Measurements from ENCODE around the gene TRABD2B. TPM values are rescaled to one million over a fixed set of nuclear protein-coding genes. Genes with fewer than 3 reads are reported as not detected.
A peak's percentile ranks its signal among the peaks of the same experiment; 100 is the strongest.

Gene TRABD2B
- total and polyA plus RNA-seq, 7 donors: 0.08 to 0.76 (median 0.42) TPM

GRCh38 chr1:47759936-47760629 lies 237.1 kb downstream of the TRABD2B start:
- H3K27ac ChIP-seq: no peak overlapping the region
- no peaks in the 10 kb centered on the region for H3K4me1 ChIP-seq
- intact Hi-C loops (cut with DNase I): no loop called here
- H3K36me3 ChIP-seq (ENCODE audit: insufficient read depth in 1 of 2, low read depth in 1 of 2): no peaks in the 10 kb centered on the region
- no peak for TF ChIP-seq CTCF (IDR thresholded peaks at IDR 0.05)
- ATAC-seq: no peak
- DNase-seq: no peak
- 78 to 82% (median 81%) methylated on average over 9 of the region's 9 CpGs for WGBS, 3 donors
- H3K9me3 ChIP-seq: no peaks in the 10 kb centered on the region
- peaks cover 0 to 2% (median 0%) of the 10 kb centered on the region in 3 donors for H3K27me3 ChIP-seq (ENCODE audit: insufficient read depth in 3 of 3, low read length in 2 of 3)
- H3K4me3 ChIP-seq: no peak overlapping the region

- Histone ChIP-seq H3K27me3 (ENCODE audit: insufficient read depth in 3 of 3, low read length in 2 of 3) (peaks cover 0 to 2% (median 0%) of the 10 kb centered on the region in 3 donors), H3K36me3 (ENCODE audit: insufficient read depth in 1 of 2, low read depth in 1 of 2) (no peaks in the 10 kb centered on the region), H3K27ac (no peak overlapping the region), H3K4me3 (no peak overlapping the region), H3K9me3 (no peaks in the 10 kb centered on the region), H3K4me1 (no peaks in the 10 kb centered on the region)
- ATAC-seq (no peak), DNase-seq (no peak)
- TF ChIP-seq CTCF (IDR thresholded peaks at IDR 0.05): no peak
- 94 to 97% (median 94%) methylated on average over 12 of the region's 12 CpGs for WGBS, 3 donors
- intact Hi-C loops (cut with DNase I): no loop called here
Measured at GRCh38 chr1:47759251-47759935, 237.8 kb downstream of the TRABD2B start.

GRCh38 chr1:47758341-47759250 lies 238.6 kb downstream of the TRABD2B start:
- TF ChIP-seq CTCF (IDR thresholded peaks at IDR 0.05): no peak
- H3K27ac ChIP-seq: no peak overlapping the region
- no peak overlapping the region for H3K4me3 ChIP-seq
- peaks cover 0 to 2% (median 0%) of the 10 kb centered on the region in 3 donors for H3K27me3 ChIP-seq (ENCODE audit: insufficient read depth in 3 of 3, low read length in 2 of 3)
- no peaks in the 10 kb centered on the region for H3K4me1 ChIP-seq
- DNase-seq (no peak), ATAC-seq (peak in 1 of 4 donors; percentile 28)
- intact Hi-C loops (cut with DNase I): no loop called here
- H3K36me3 ChIP-seq (ENCODE audit: insufficient read depth in 1 of 2, low read depth in 1 of 2): no peaks in the 10 kb centered on the region
- 73 to 78% (median 76%) methylated on average over 20 of the region's 20 CpGs for WGBS, 3 donors
- no peaks in the 10 kb centered on the region for H3K9me3 ChIP-seq

GRCh38 chr1:47757226-47757975 lies 239.8 kb downstream of the TRABD2B start:
- no peaks in the 10 kb centered on the region for H3K9me3 ChIP-seq
- H3K4me3 ChIP-seq: no peak overlapping the region
- no peak for TF ChIP-seq CTCF (IDR thresholded peaks at IDR 0.05)
- ATAC-seq: no peak
- H3K36me3 ChIP-seq (ENCODE audit: insufficient read depth in 1 of 2, low read depth in 1 of 2): no peaks in the 10 kb centered on the region
- H3K4me1 ChIP-seq: no peaks in the 10 kb centered on the region
- intact Hi-C loops (cut with DNase I): no loop called here
- 73 to 88% (median 80%) methylated on average over 7 of the region's 7 CpGs for WGBS, 3 donors
- H3K27ac ChIP-seq: no peak overlapping the region
- H3K27me3 ChIP-seq (ENCODE audit: insufficient read depth in 3 of 3, low read length in 2 of 3): peaks cover 0 to 2% (median 0%) of the 10 kb centered on the region in 3 donors
- DNase-seq: no peak

Measured in psoas muscle (tissue), 8 donors.